PC-3 (cell line): Measurements from ENCODE around the gene POLE4. TPM values are rescaled to one million over a fixed set of nuclear protein-coding genes. Genes with fewer than 3 reads are reported as not detected.
A peak's percentile ranks its signal among the peaks of the same experiment; 100 is the strongest.

Experiments
- ATAC-seq: fragments of 200-7000 bp; cut with Tn5 transposase; 2 replicates; pipeline ENCODE4 v1.9.1; 2020; ENCODE audit warnings: mild to moderate bottlenecking, moderate library complexity
- BruUV-seq: library from RNA; stranded (reverse); fragments of 400-500 nt; replicated peaks from 2 replicates; lab custom pipeline; 2021; lab: Mats Ljungman, UMichigan
- CTCF ChIA-PET: fragments of 300-600 bp; sonication (Branson Sonifier 250); formaldehyde crosslinking; loops from one replicate; lab custom pipeline; 2022; ENCODE audit warnings: antibody characterized with exemption; lab: Charles Lee
- POLR2A ChIA-PET: fragments of 300-600 bp; sonication (Branson Sonifier 250); formaldehyde crosslinking; loops from one replicate; lab custom pipeline; 2022; ENCODE audit warnings: antibody characterized with exemption; ENCODE audit not compliant: unreplicated experiment; lab: Charles Lee
- DNase-seq: peaks from one replicate; pipeline ENCODE4 v3.0.0-alpha.2; 2015
- H2AFZ ChIP-seq: fragments of 300-600 bp; sonication (generic); 2 replicates; pipeline ENCODE4 v1.6.0; 2016; ENCODE audit warnings: antibody characterized with exemption, low read length
- H3F3A ChIP-seq: fragments of 300-600 bp; sonication (generic); one replicate; pipeline ENCODE4 v1.6.0; 2017; ENCODE audit warnings: antibody characterized with exemption, low read length, control low read depth, mild to moderate bottlenecking; ENCODE audit not compliant: unreplicated experiment
- H3K27ac ChIP-seq: fragments of 300-600 bp; sonication (generic); 2 replicates; pipeline ENCODE4 v1.5.1; 2016; ENCODE audit warnings: mild to moderate bottlenecking, low read length
- H3K27me3 ChIP-seq: fragments of 300-600 bp; sonication (generic); 2 replicates; pipeline ENCODE4 v1.6.1; 2016; ENCODE audit warnings: low read length, mixed read lengths
- H3K36me3 ChIP-seq: fragments of 300-600 bp; sonication (generic); 2 replicates; pipeline ENCODE4 v1.6.1; 2016; ENCODE audit warnings: low read depth, mixed run types, low read length, mixed read lengths
- H3K4me1 ChIP-seq: fragments of 300-600 bp; sonication (generic); 2 replicates; pipeline ENCODE4 v1.5.1; 2016; ENCODE audit warnings: low read length; ENCODE audit not compliant: insufficient read depth
- H3K4me2 ChIP-seq: fragments of 300-600 bp; sonication (generic); 2 replicates; pipeline ENCODE4 v1.6.0; 2016; ENCODE audit warnings: low read length
- H3K4me3 ChIP-seq: fragments of 300-600 bp; sonication (generic); 2 replicates; pipeline ENCODE4 v1.5.1; 2016; ENCODE audit warnings: mild to moderate bottlenecking, low read length, mixed read lengths
- H3K79me2 ChIP-seq: fragments of 300-600 bp; sonication (generic); 2 replicates; pipeline ENCODE4 v1.6.1; 2017; ENCODE audit warnings: low read length, mixed read lengths
- H3K9ac ChIP-seq: fragments of 300-600 bp; sonication (generic); 2 replicates; pipeline ENCODE4 v1.6.0; 2016; ENCODE audit warnings: mild to moderate bottlenecking, low read length
- H3K9me2 ChIP-seq: fragments of 300-600 bp; sonication (generic); replicated peaks from 2 replicates; pipeline ENCODE4 v1.6.1; 2016; ENCODE audit warnings: mixed run types, low read length, mixed read lengths
- H3K9me3 ChIP-seq: fragments of 300-600 bp; sonication (generic); 2 replicates; pipeline ENCODE4 v1.6.1; 2016; ENCODE audit warnings: low read length, mixed read lengths
- H4K20me1 ChIP-seq: fragments of 300-600 bp; sonication (generic); 2 replicates; pipeline ENCODE4 v1.6.1; 2016; ENCODE audit warnings: low read length, mixed read lengths
- CTCF ChIP-seq: fragments of 300-600 bp; sonication (generic); conservative IDR thresholded peaks from 2 replicates; pipeline ENCODE4 v1.5.1; 2017; ENCODE audit warnings: antibody characterized with exemption, low read depth, mild to moderate bottlenecking, low read length
- EZH2 ChIP-seq: fragments of 300-600 bp; sonication (generic); IDR thresholded peaks from one replicate; pipeline ENCODE4 v1.6.1; 2017; ENCODE audit warnings: antibody characterized with exemption, mild to moderate bottlenecking, low read length; ENCODE audit not compliant: unreplicated experiment
- EZH2phosphoT487 ChIP-seq: fragments of 300-600 bp; sonication (generic); IDR thresholded peaks from 2 replicates; pipeline ENCODE4 v1.6.1; 2018; ENCODE audit warnings: mild to moderate bottlenecking, antibody characterized with exemption, low read length, borderline replicate concordance
- intact Hi-C: fragments of 100-400 bp; cut with micrococcal nuclease; formaldehyde crosslinking; loops from 2 replicates; pipeline ENCODE4 v1.9.0; 2023
- total RNA-seq: library from RNA; depleted of rRNA; stranded (reverse); fragments of >200 nt; gene quantifications from 2 replicates; pipeline ENCODE4 v1.2.3, GENCODE V29; 2014

The POLE4 gene
- total RNA-seq, 1 experiment from 2014 or later, result 121 TPM

GRCh38 chr2:74953796-74954499 is 4.5 kb upstream of the POLE4 start:
- Histone ChIP-seq H2AFZ (no peak overlapping the region), H3K27ac (no peak overlapping the region), H3K9me3 (no peaks in the 10 kb centered on the region), H3K9ac (no peak overlapping the region), H3K4me3 (no peak overlapping the region), H3K36me3 (no peaks in the 10 kb centered on the region), H3K4me1 (peaks cover 6% of the 10 kb centered on the region), H3K4me2 (no peak overlapping the region), H3K79me2 (0 out of 2 replicates have a peak, but pooled peaks cover under 1% of the 10 kb centered on the region), H3K27me3 (no peaks in the 10 kb centered on the region), H4K20me1 (no peaks in the 10 kb centered on the region), H3K9me2 (no peaks in the 10 kb centered on the region), H3F3A (no peaks in the 10 kb centered on the region)
- POLR2A ChIA-PET, result no interaction called here
- ATAC-seq (no peak), DNase-seq (no peak)
- CTCF ChIA-PET, result no interaction called here
- intact Hi-C loops, result no loop called here
- TF ChIP-seq CTCF, result no peak
- no peak for TF ChIP-seq EZH2phosphoT487
- TF ChIP-seq EZH2, result no peak
- BruUV-seq, result no TSS peak

GRCh38 chr2:74954500-74954874 is 4.0 kb upstream of the POLE4 start:
- no peak overlapping the region for H3K9ac ChIP-seq
- no peaks in the 10 kb centered on the region for H3K36me3 ChIP-seq
- BruUV-seq, result no TSS peak
- intact Hi-C loops, result no loop called here
- H3K9me2 ChIP-seq, result no peaks in the 10 kb centered on the region
- ATAC-seq (no peak), DNase-seq (no peak)
- TF ChIP-seq EZH2phosphoT487, result no peak
- peaks cover 10% of the 10 kb centered on the region for H3K4me1 ChIP-seq
- no peak overlapping the region for H3K4me3 ChIP-seq
- no peaks in the 10 kb centered on the region for H3K27me3 ChIP-seq
- H3K9me3 ChIP-seq, result no peaks in the 10 kb centered on the region
- H3K79me2 ChIP-seq, result peaks cover 6% of the 10 kb centered on the region; the same call in 1 of the 2 replicates
- no peak overlapping the region for H3K4me2 ChIP-seq
- CTCF ChIA-PET, result no interaction called here
- H4K20me1 ChIP-seq, result no peaks in the 10 kb centered on the region
- no peak overlapping the region for H3K27ac ChIP-seq
- POLR2A ChIA-PET, result no interaction called here
- no peak overlapping the region for H2AFZ ChIP-seq
- no peaks in the 10 kb centered on the region for H3F3A ChIP-seq

- peak overlapping the region; percentile 83 for H3K4me3 ChIP-seq
- TF ChIP-seq EZH2 (no peak), CTCF (no peak), EZH2phosphoT487 (no peak)
- ChIA-PET POLR2A (no interaction called here), CTCF (no interaction called here)
- BruUV-seq, result TSS peak; percentile 78
- no peaks in the 10 kb centered on the region for H3F3A ChIP-seq
- H3K9me2 ChIP-seq, result no peaks in the 10 kb centered on the region
- peak overlapping the region; percentile 97 for H2AFZ ChIP-seq
- H3K4me2 ChIP-seq, result peak overlapping the region; percentile 89
- intact Hi-C loops, result no loop called here
- H3K27me3 ChIP-seq, result no peaks in the 10 kb centered on the region
- H3K9me3 ChIP-seq, result no peaks in the 10 kb centered on the region
- DNase-seq (no peak), ATAC-seq (no peak)
- peaks cover 7% of the 10 kb centered on the region; the same call in 1 of the 2 replicates for H3K79me2 ChIP-seq
- H4K20me1 ChIP-seq, result no peaks in the 10 kb centered on the region
- peak overlapping the region; percentile 87 for H3K9ac ChIP-seq
- peaks cover 7% of the 10 kb centered on the region for H3K36me3 ChIP-seq
- peaks cover 10% of the 10 kb centered on the region for H3K4me1 ChIP-seq
- H3K27ac ChIP-seq, result no peak overlapping the region
Observed at GRCh38 chr2:74957886-74958273, 563 bp upstream of the POLE4 start.
